Measurements from ENCODE around the gene ADCY4.

DNA sequence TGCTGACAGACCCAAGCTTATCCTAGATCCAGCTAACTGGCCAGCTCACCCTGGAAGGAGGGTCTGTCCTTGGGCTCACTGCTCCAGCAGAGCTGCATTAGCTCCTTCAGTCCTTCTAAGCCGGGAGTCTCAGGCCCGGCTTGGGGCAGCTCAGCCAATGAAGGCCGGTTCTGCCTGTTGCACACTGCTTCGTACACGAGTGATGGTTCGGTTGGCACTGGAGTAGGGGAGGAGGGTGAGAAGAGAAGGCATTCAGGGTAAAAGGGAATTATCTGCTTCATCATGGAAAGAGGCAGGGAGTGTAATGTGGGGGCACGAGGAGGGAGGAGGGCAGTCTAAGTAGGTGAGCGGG, 2.9 kb upstream of the ADCY4 start:
- TF ChIP-seq, protein P1, sequence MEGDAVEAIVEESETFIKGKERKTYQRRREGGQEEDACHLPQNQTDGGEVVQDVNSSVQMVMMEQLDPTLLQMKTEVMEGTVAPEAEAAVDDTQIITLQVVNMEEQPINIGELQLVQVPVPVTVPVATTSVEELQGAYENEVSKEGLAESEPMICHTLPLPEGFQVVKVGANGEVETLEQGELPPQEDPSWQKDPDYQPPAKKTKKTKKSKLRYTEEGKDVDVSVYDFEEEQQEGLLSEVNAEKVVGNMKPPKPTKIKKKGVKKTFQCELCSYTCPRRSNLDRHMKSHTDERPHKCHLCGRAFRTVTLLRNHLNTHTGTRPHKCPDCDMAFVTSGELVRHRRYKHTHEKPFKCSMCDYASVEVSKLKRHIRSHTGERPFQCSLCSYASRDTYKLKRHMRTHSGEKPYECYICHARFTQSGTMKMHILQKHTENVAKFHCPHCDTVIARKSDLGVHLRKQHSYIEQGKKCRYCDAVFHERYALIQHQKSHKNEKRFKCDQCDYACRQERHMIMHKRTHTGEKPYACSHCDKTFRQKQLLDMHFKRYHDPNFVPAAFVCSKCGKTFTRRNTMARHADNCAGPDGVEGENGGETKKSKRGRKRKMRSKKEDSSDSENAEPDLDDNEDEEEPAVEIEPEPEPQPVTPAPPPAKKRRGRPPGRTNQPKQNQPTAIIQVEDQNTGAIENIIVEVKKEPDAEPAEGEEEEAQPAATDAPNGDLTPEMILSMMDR (conservative IDR thresholded peaks at IDR 0.05): no peak
- no peak for TF ChIP-seq ZFX (IDR thresholded peaks at IDR 0.05)
